Heart left ventricle (tissue), 13 donors: Measurements from ENCODE around the gene MCF2L.

Source experiments
- CTCF ChIP-seq, 12 donors: fragments of 200-600 bp; sonication (generic) in 4 of 12; IDR thresholded peaks; one replicate each; pipeline versions ENCODE4 v1.5.0 to v1.8.0; 2018 to 2022; ENCODE audit warnings: antibody characterized with exemption in 12 of 12, mild to moderate bottlenecking in 5 of 12
- POLR2A ChIP-seq, 2 donors: fragments of 450-650 bp; IDR thresholded peaks; one replicate each; pipeline ENCODE4 v1.6.1; 2017; ENCODE audit warnings: antibody characterized with exemption in 2 of 2, mild to moderate bottlenecking in 2 of 2, moderate library complexity in 2 of 2
- donor health status: ischemic (EF 13 %, LVEDD 7.1; RV severe dilation, severe dysfunction).
- donor health status: DM: no; HTN: yes; CAD: no.
- donor health status: DM: no; HTN: no; CAD: no.
- donor health status: ischemic (EF 25% LVEDD 6.9; RV normal size, moderate dysfunction).
- donor health status: ischemic (EF 25% LVEDD 5.7; RV mildly dilated, moderate dysfunction).
- donor health status: ischemic (EF 35%, LVEDD 5.7; RV mildly dilated, moderate dysfunction).
- donor health status: nonischemic (EF 11% LVEDD 7.7; RV severe dilation, severe dysfunction).
- donor health status: DM: yes; HTN: yes; CAD: no.
- donor health status: PGD.
- donor health status: ischemic (EF 29% LVEDD 5.4; RV normal size, mild dysfunction).
- donor health status: nonischemic (EF 23%, LVEDD 6.1; RV moderate dilation, normal function).

GRCh38 chr13:112952759-112953551 lies 16.1 kb upstream of the MCF2L start:
- TF ChIP-seq CTCF (IDR thresholded peaks at IDR 0.05) (no peak), POLR2A (IDR thresholded peaks at IDR 0.05) (no peak)
